CD4-positive, alpha-beta T cell (primary cell): Measurements from ENCODE around the gene PDGFC. TPM values are rescaled to one million over a fixed set of nuclear protein-coding genes. Genes with fewer than 3 reads are reported as not detected.

Source experiments
- ATAC-seq: fragments of 200-7000 bp; cut with Tn5 transposase; one replicate; pipeline ENCODE4 v1.10.0; 2022; ENCODE audit warnings: mild to moderate bottlenecking; ENCODE audit not compliant: poor library complexity
- CTCF ChIA-PET: fragments of 350-600 bp; sonication (Branson Sonifier 250); formaldehyde crosslinking; loops from one replicate; lab custom pipeline; 2021; ENCODE audit warnings: antibody characterized with exemption, inconsistent platforms; lab: Charles Lee
- POLR2A ChIA-PET: fragments of 350-600 bp; sonication (Branson Sonifier 250); formaldehyde crosslinking; loops from one replicate; lab custom pipeline; 2021; ENCODE audit warnings: antibody characterized with exemption, inconsistent platforms; lab: Charles Lee
- DNase-seq, 14 experiments: peaks; one replicate each; pipeline ENCODE4 v3.0.0-alpha.2; 2013 to 2020; ENCODE audit warnings: mixed read lengths in 2 of 14
- H3K27ac ChIP-seq, 2 donors: one replicate each; pipeline versions ENCODE4 v1.5.1 to v1.7.0; 2013; ENCODE audit warnings: low read length in 2 of 2, low read depth in 1 of 2, mild to moderate bottlenecking in 1 of 2
- H3K27me3 ChIP-seq, 2 experiments: 1 replicate in 1 of 2; 2 replicates in 1 of 2; pipeline versions ENCODE4 v1.6.1 to v1.7.0; 2013; ENCODE audit warnings: low read length in 2 of 2, control low read depth in 1 of 2, mild to moderate bottlenecking in 1 of 2, moderate library complexity in 1 of 2; ENCODE audit not compliant: insufficient read depth in 2 of 2, control insufficient read depth in 1 of 2
- H3K36me3 ChIP-seq: one replicate; pipeline ENCODE4 v1.6.1; 2013; ENCODE audit warnings: low read length, control low read depth; ENCODE audit not compliant: insufficient read depth
- H3K4me1 ChIP-seq: one replicate; pipeline ENCODE4 v1.6.1; 2013; ENCODE audit warnings: low read length, control low read depth; ENCODE audit not compliant: insufficient read depth
- H3K4me3 ChIP-seq: one replicate; pipeline ENCODE4 v1.5.1; 2013; ENCODE audit warnings: mild to moderate bottlenecking, low read length, moderate library complexity
- H3K9me3 ChIP-seq, 2 experiments: 1 replicate in 1 of 2; 2 replicates in 1 of 2; pipeline versions ENCODE4 v1.6.1 to v1.7.0; 2013; ENCODE audit warnings: low read length in 2 of 2, mild to moderate bottlenecking in 2 of 2, control low read depth in 1 of 2, moderate library complexity in 1 of 2; ENCODE audit not compliant: control insufficient read depth in 1 of 2, insufficient read depth in 1 of 2
- H3K27ac Mint-ChIP-seq: one replicate; pipeline ENCODE4 v1.8.0; 2020; ENCODE audit warnings: mixed read lengths
- H3K27me3 Mint-ChIP-seq: one replicate; pipeline ENCODE4 v1.8.0; 2021; ENCODE audit warnings: mixed read lengths
- H3K36me3 Mint-ChIP-seq: one replicate; pipeline ENCODE4 v1.8.0; 2021; ENCODE audit warnings: low read depth, mixed read lengths
- H3K4me1 Mint-ChIP-seq: one replicate; pipeline ENCODE4 v1.8.0; 2021; ENCODE audit warnings: low read depth, mixed read lengths
- H3K4me3 Mint-ChIP-seq: one replicate; pipeline ENCODE4 v1.8.0; 2020; ENCODE audit warnings: mild to moderate bottlenecking, mixed read lengths
- H3K9me3 Mint-ChIP-seq: one replicate; pipeline ENCODE4 v1.8.0; 2020; ENCODE audit warnings: mixed read lengths
- CTCF ChIP-seq: fragments of 200-600 bp; IDR thresholded peaks from one replicate; pipeline ENCODE4 v1.8.0; 2022; ENCODE audit warnings: antibody characterized with exemption, mild to moderate bottlenecking
- intact Hi-C, 2 experiments: fragments of 100-400 bp; cut with DNase I in 1 of 2; cut with micrococcal nuclease in 1 of 2; formaldehyde crosslinking; loops; one replicate each; pipeline versions ENCODE4 v1.15.1 to v1.9.0; 2023 to 2025; cut with DNase I, micrococcal nuclease
- total RNA-seq, 174 experiments: library from RNA in 2 of 174; stranded (reverse) in 2 of 174; gene quantifications; one replicate each; pipeline ENCODE4 v1.2.3 and lab custom pipeline; 2021 to 2026

Gene PDGFC
- total RNA-seq, 2 experiments from 2014 or later = not detected

- TF ChIP-seq CTCF = no peak
Measured at GRCh38 chr4:156783966-156784365, 187.6 kb downstream of the PDGFC start.

GRCh38 chr4:156782491-156782890 lies 189.1 kb downstream of the PDGFC start:
- H3K27ac Mint-ChIP-seq = no peak overlapping the region
- Histone ChIP-seq H3K36me3 (no peaks in the 10 kb centered on the region), H3K4me3 (no peak overlapping the region), H3K27me3 (no peaks in the 10 kb centered on the region), H3K27ac (no peak overlapping the region), H3K9me3 (no peaks in the 10 kb centered on the region), H3K4me1 (no peaks in the 10 kb centered on the region)
- no peaks in the 10 kb centered on the region for H3K36me3 Mint-ChIP-seq
- intact Hi-C loops = no loop called here
- DNase-seq (no peak), ATAC-seq (no peak)
- peaks cover 3% of the 10 kb centered on the region for H3K9me3 Mint-ChIP-seq
- H3K4me1 Mint-ChIP-seq = no peaks in the 10 kb centered on the region
- no peak for TF ChIP-seq CTCF
- no peaks in the 10 kb centered on the region for H3K27me3 Mint-ChIP-seq
- no peak overlapping the region for H3K4me3 Mint-ChIP-seq
- ChIA-PET CTCF (no interaction called here), POLR2A (no interaction called here)

More at GRCh38 chr4:156783966-156784365, 187.6 kb downstream of the PDGFC start:
- ChIA-PET CTCF (no interaction called here), POLR2A (no interaction called here)
- DNase-seq (no peak), ATAC-seq (no peak)
- Histone ChIP-seq H3K27ac (no peak overlapping the region), H3K4me3 (no peak overlapping the region), H3K27me3 (no peaks in the 10 kb centered on the region), H3K9me3 (no peaks in the 10 kb centered on the region), H3K4me1 (no peaks in the 10 kb centered on the region), H3K36me3 (no peaks in the 10 kb centered on the region)
- H3K36me3 Mint-ChIP-seq = no peaks in the 10 kb centered on the region
- intact Hi-C loops = no loop called here
- no peaks in the 10 kb centered on the region for H3K27me3 Mint-ChIP-seq
- H3K4me3 Mint-ChIP-seq = no peak overlapping the region
- no peak overlapping the region for H3K27ac Mint-ChIP-seq
- peaks cover 3% of the 10 kb centered on the region for H3K9me3 Mint-ChIP-seq
- no peaks in the 10 kb centered on the region for H3K4me1 Mint-ChIP-seq

GRCh38 chr4:156781852-156782251 lies 189.7 kb downstream of the PDGFC start:
- CTCF ChIA-PET = no interaction called here
- intact Hi-C loops = no loop called here

More at GRCh38 chr4:156781852-156782251, 189.7 kb downstream of the PDGFC start:
- POLR2A ChIA-PET = no interaction called here
- no peaks in the 10 kb centered on the region for H3K9me3 ChIP-seq
- no peak for ATAC-seq
- H3K27ac ChIP-seq = no peak overlapping the region
- no peak for DNase-seq
- H3K36me3 ChIP-seq = no peaks in the 10 kb centered on the region
- Mint-ChIP-seq H3K4me3 (no peak overlapping the region), H3K27me3 (no peaks in the 10 kb centered on the region), H3K9me3 (peaks cover 6% of the 10 kb centered on the region), H3K27ac (no peak overlapping the region), H3K4me1 (no peaks in the 10 kb centered on the region), H3K36me3 (no peaks in the 10 kb centered on the region)
- TF ChIP-seq CTCF = no peak
- H3K4me1 ChIP-seq = no peaks in the 10 kb centered on the region
- no peak overlapping the region for H3K4me3 ChIP-seq
- H3K27me3 ChIP-seq = no peaks in the 10 kb centered on the region
